Psoas muscle (tissue), 8 donors: ENCODE data around the gene GRIA1. TPM values are rescaled to one million over a fixed set of nuclear protein-coding genes. Genes with fewer than 3 reads are reported as not detected.

ENCODE experiments used
- ATAC-seq, 4 donors: fragments of 200-7000 bp; cut with Tn5 transposase; one replicate each; pipeline ENCODE4 v1.9.1; 2020; ENCODE audit warnings: moderate library complexity in 3 of 4, mild to moderate bottlenecking in 2 of 4
- DNase-seq, 2 donors: peaks; one replicate each; pipeline ENCODE4 v3.0.0-alpha.2; 2020
- H3K27ac ChIP-seq: fragments of 200-600 bp; one replicate; pipeline ENCODE4 v1.8.0; 2022
- H3K27me3 ChIP-seq, 3 donors: fragments of 200-600 bp in 1 of 3; one replicate each; pipeline versions ENCODE4 v1.6.1 to v1.8.0; 2013 to 2022; ENCODE audit warnings: low read length in 2 of 3, mild to moderate bottlenecking in 2 of 3, moderate library complexity in 1 of 3; ENCODE audit not compliant: insufficient read depth in 3 of 3
- H3K36me3 ChIP-seq, 2 donors: fragments of 200-600 bp in 1 of 2; one replicate each; pipeline versions ENCODE4 v1.6.1 to v1.8.0; 2013 to 2022; ENCODE audit warnings: low read depth in 1 of 2, mild to moderate bottlenecking in 1 of 2, moderate library complexity in 1 of 2; ENCODE audit not compliant: insufficient read depth in 1 of 2
- H3K4me1 ChIP-seq: fragments of 200-600 bp; one replicate; pipeline ENCODE4 v1.8.0; 2022
- H3K4me3 ChIP-seq: fragments of 200-600 bp; one replicate; pipeline ENCODE4 v1.8.0; 2022; ENCODE audit warnings: mild to moderate bottlenecking
- H3K9me3 ChIP-seq: fragments of 200-600 bp; one replicate; pipeline ENCODE4 v1.8.0; 2022
- CTCF ChIP-seq: fragments of 200-600 bp; IDR thresholded peaks from one replicate; pipeline ENCODE4 v1.8.0; 2022; ENCODE audit warnings: antibody characterized with exemption
- WGBS, 3 donors: extraction: QIAGEN DNeasy Blood & Tissue Kit; methylation state at CpG; one replicate each; pipeline versions ENCODE4 v1.1.6 to v1.1.7; 2013; 5-methylcytosine and 5-hydroxymethylcytosine counted together
- intact Hi-C, 2 donors: fragments of 100-400 bp; cut with DNase I; formaldehyde crosslinking; loops; one replicate each; pipeline versions ENCODE4 v1.11.0 to v1.14.2; 2022
- polyA plus RNA-seq, 3 donors: library from polyadenylated mRNA; stranded (reverse); fragments of 200-250 nt; gene quantifications; one replicate each; pipeline ENCODE4 v1.2.3, GENCODE V29; 2013
- total RNA-seq, 4 donors: library from RNA; stranded (reverse); fragmentation: NEBNext Ultra II Directional in 2 of 4; extraction: Animal tissue kit (Norgen Biotek cat#: 25700) in 2 of 4; gene quantifications; one replicate each; pipeline versions ENCODE4 v1.2.1 to v1.2.4, GENCODE V29; 2021 to 2023
- donor health status: healthy with polysubstance abuse.
- donor health status: DM: no; HTN: no; CAD: no; lungs with moderate emphysema.
- donor health status: Bipolar disorder and iron deficiency.
- donor health status: healthy.
- donor health status: DM: yes; HTN: yes; CAD: no.
- donor health status: DM: no; HTN: no; CAD: no.
- donor health status: DM: no; HTN: no; CAD: no.
- donor health status: DM: yes; HTN: yes; CAD: no.

Gene GRIA1
- total and polyA plus RNA-seq, 7 donors, result 0.03 to 0.49 (median 0.28) TPM; not detected in 2

GRCh38 chr5:153610009-153610408 lies 119.5 kb downstream of the GRIA1 start:
- no peak for TF ChIP-seq CTCF
- H3K27ac ChIP-seq, result no peak overlapping the region
- ATAC-seq (no peak), DNase-seq (no peak)
- peaks cover 0 to 2% (median 0%) of the 10 kb centered on the region in 3 donors for H3K27me3 ChIP-seq
- intact Hi-C loops, result no loop called here
- H3K36me3 ChIP-seq, result no peaks in the 10 kb centered on the region
- H3K9me3 ChIP-seq, result no peaks in the 10 kb centered on the region
- H3K4me1 ChIP-seq, result no peaks in the 10 kb centered on the region
- H3K4me3 ChIP-seq, result no peak overlapping the region

DNA sequence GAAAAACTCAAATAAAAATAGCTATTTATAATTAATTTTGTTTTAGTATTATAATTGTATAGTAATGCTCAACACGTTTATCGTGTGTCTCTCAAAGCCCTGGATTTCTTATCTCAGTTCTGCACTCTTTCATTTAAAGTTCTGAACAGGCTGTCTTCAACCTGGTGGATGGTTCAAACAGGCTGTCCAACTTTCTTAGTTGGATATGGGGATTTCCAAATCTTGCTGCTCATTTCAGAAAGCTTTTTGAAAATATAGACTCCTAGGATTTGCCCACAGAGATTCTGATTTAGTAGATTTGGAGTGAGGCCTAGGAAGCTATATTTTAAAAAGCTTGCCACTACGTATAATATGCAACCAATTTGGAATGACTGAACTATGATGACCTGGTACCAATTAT lies 120.3 kb downstream of the GRIA1 start:
- Histone ChIP-seq H3K36me3 (no peaks in the 10 kb centered on the region), H3K27ac (no peak overlapping the region), H3K9me3 (no peaks in the 10 kb centered on the region), H3K4me3 (no peak overlapping the region), H3K4me1 (no peaks in the 10 kb centered on the region), H3K27me3 (peaks cover 0 to 2% (median 0%) of the 10 kb centered on the region in 3 donors)
- intact Hi-C loops, result no loop called here
- DNase-seq (no peak), ATAC-seq (no peak)
- 79 to 84% (median 81%) methylated on average over 3 of the region's 3 CpGs for WGBS, 3 donors
- TF ChIP-seq CTCF, result no peak

DNA sequence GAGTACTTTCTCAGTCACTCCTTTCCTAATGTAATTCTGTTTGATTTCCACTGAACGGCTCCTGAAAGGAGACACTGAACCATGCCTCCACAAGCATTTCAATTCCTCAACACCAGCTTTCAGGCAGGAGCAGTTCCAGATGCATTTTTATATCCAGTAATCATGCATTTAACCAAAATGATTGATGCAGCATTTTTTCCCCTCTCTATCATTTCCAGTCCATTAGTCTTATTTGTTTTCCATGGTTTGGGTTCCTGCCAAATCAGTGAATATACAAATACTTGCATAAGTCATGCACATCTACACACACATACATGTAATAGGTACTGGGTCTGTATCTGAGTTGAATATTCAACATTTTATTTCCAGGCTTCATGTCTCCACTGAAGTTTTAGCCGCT lies 122.7 kb downstream of the GRIA1 start:
- peaks cover 0 to 2% (median 0%) of the 10 kb centered on the region in 3 donors for H3K27me3 ChIP-seq
- TF ChIP-seq CTCF, result no peak
- no peak overlapping the region for H3K27ac ChIP-seq
- H3K9me3 ChIP-seq, result no peaks in the 10 kb centered on the region
- intact Hi-C loops, result no loop called here
- H3K4me1 ChIP-seq, result no peaks in the 10 kb centered on the region
- H3K36me3 ChIP-seq, result no peaks in the 10 kb centered on the region
- no peak overlapping the region for H3K4me3 ChIP-seq
- no peak for DNase-seq
- no peak for ATAC-seq
- WGBS, 3 donors, result 57 to 66% (median 59%) methylated on average over 2 of the region's 2 CpGs

- WGBS, 3 donors, result 69 to 70% (median 70%) methylated on average over 8 of the region's 8 CpGs
- H3K9me3 ChIP-seq, result no peaks in the 10 kb centered on the region
- no peaks in the 10 kb centered on the region for H3K4me1 ChIP-seq
- no peak for ATAC-seq
- no peak for DNase-seq
- H3K36me3 ChIP-seq, result no peaks in the 10 kb centered on the region
- no peak overlapping the region for H3K27ac ChIP-seq
- TF ChIP-seq CTCF, result no peak
- H3K4me3 ChIP-seq, result no peak overlapping the region
- intact Hi-C loops, result no loop called here
- peaks cover 0 to 2% (median 0%) of the 10 kb centered on the region in 3 donors for H3K27me3 ChIP-seq
These were observed 123.2 kb downstream of the GRIA1 start for GRCh38 chr5:153613672-153614071.

- ATAC-seq (no peak), DNase-seq (no peak)
- H3K36me3 ChIP-seq, result no peaks in the 10 kb centered on the region
- no peak overlapping the region for H3K4me3 ChIP-seq
- intact Hi-C loops, result no loop called here
- no peaks in the 10 kb centered on the region for H3K27me3 ChIP-seq
- no peaks in the 10 kb centered on the region for H3K4me1 ChIP-seq
- no peaks in the 10 kb centered on the region for H3K9me3 ChIP-seq
- WGBS, 3 donors, result 35 to 80% (median 71%) methylated on average over 4 of the region's 4 CpGs
- no peak overlapping the region for H3K27ac ChIP-seq
- no peak for TF ChIP-seq CTCF
These were observed 126.7 kb downstream of the GRIA1 start for GRCh38 chr5:153617190-153617589.
